ENCODE data around the gene DLGAP1.

- TF ChIP-seq CTCF (IDR thresholded peaks at IDR 0.05): no peak
- no peak for TF ChIP-seq POLR2A (IDR thresholded peaks at IDR 0.05)
These were observed 940.5 kb downstream of the DLGAP1 start for GRCh38 chr18:3514312-3515216.
